Eye (tissue), 1 donor: ENCODE measurements around the gene OSCP1.

ENCODE experiments used
- DNase-seq: peaks from one replicate; pipeline ENCODE4 v3.0.0-alpha.2; 2015

Gene OSCP1

GRCh38 chr1:36400825-36401601, 49.2 kb downstream of the OSCP1 start:
- no peak for DNase-seq

- DNase-seq, result no peak
Observed at GRCh38 chr1:36400514-36400824, 49.8 kb downstream of the OSCP1 start.

GRCh38 chr1:36398370-36398977, 51.8 kb downstream of the OSCP1 start:
- DNase-seq, result no peak

- DNase-seq, result peak; percentile 99
Observed at GRCh38 chr1:36397378-36398230, 52.6 kb downstream of the OSCP1 start, which contains the start of gene LSM10. Gene LSM10, minus strand, starts transcription at chr1:36397908. Its CDS starts 3,779 bp downstream, at chr1:36394129.

- no peak for DNase-seq
Observed at GRCh38 chr1:36397083-36397377, 53.2 kb downstream of the OSCP1 start.

GRCh38 chr1:36396359-36396758, 53.9 kb downstream of the OSCP1 start:
- no peak for DNase-seq

- DNase-seq, result no peak
Observed at GRCh38 chr1:36393686-36394085, 56.6 kb downstream of the OSCP1 start.

- DNase-seq, result no peak
Observed at GRCh38 chr1:36392836-36393235, 57.4 kb downstream of the OSCP1 start.

GRCh38 chr1:36391271-36391670, 59.0 kb downstream of the OSCP1 start:
- DNase-seq, result no peak

GRCh38 chr1:36390411-36390810, 59.8 kb downstream of the OSCP1 start:
- DNase-seq, result no peak

- no peak for DNase-seq
Observed at GRCh38 chr1:36389999-36390398, 60.3 kb downstream of the OSCP1 start.

GRCh38 chr1:36389261-36389660, 61.0 kb downstream of the OSCP1 start:
- no peak for DNase-seq

GRCh38 chr1:36387141-36387949, 62.9 kb downstream of the OSCP1 start:
- DNase-seq, result peak; percentile 18

- DNase-seq, result peak; percentile 90
Observed at GRCh38 chr1:36386265-36387140, 63.7 kb downstream of the OSCP1 start.

- peak; percentile 99 for DNase-seq
Observed at GRCh38 chr1:36385410-36386264, 64.6 kb downstream of the OSCP1 start, which contains the start of gene STK40. Gene STK40, minus strand, starts transcription at chr1:36385924. Its CDS starts 24,592 bp downstream, at chr1:36361332.

GRCh38 chr1:36384542-36385409, 65.5 kb downstream of the OSCP1 start:
- no peak for DNase-seq

GRCh38 chr1:36383240-36383639, 67.0 kb downstream of the OSCP1 start:
- no peak for DNase-seq

GRCh38 chr1:36382669-36383068, 67.6 kb downstream of the OSCP1 start:
- no peak for DNase-seq

- DNase-seq, result no peak
Observed at GRCh38 chr1:36382231-36382630, 68.0 kb downstream of the OSCP1 start.

- DNase-seq, result no peak
Observed at GRCh38 chr1:36381405-36381804, 68.8 kb downstream of the OSCP1 start.
